HuH-7.5 (cell line): ENCODE measurements around the gene KIAA0586.
"Not testable (repeated sequence)": the region's sequence is repeated elsewhere in the genome, so short reads cannot be mapped to it uniquely, and the experiment has no call there.

Experiments used
- DNase-seq: peaks from one replicate; pipeline ENCODE4 v3.0.0; 2011; ENCODE audit warnings: low spot score

KIAA0586 gene

DNA sequence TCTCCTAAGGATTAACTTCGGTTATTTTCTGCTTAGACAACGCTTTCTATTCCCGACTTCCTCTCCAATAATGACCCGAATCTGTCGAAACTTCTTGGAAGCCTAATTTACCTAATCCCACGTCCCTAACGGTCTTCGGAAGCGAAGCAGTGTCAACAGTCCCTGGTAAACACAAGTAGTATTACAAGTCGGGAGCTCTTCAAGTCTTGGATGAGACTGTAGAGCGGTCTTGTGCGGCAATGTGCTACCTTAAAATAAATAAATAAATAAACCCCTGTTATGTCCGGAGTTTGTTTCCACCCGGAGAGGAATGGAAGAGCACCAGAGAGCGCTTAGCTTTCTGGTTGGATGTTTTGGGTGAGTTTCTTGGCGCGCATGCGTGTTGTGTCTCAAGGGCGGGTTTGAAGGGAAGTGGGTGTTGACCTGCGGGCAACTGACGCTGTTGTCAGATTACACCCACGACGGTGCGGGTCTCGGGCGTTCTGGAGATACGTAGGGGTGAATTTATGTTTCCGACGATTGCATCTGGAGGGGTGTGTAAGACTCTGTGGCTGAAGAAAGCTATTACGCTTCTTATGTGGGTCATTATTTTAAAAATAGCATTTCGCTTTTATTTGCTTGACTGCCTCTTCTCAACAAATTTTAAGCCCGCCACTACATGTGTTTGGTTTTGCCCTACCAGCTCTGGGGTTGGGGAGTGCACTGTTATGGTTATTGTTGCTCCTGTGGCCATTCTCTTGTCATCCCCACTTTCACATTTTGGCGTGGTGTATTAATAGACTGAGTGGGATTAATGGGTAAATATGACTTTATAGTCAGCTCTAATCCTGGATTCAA lies at the start of gene KIAA0586, which contains the start of gene TIMM9:
KIAA0586 (plus strand) TSS at position 439 of the 837 bp plus-strand sequence. CDS start 546 bp downstream, outside the sequence.
TIMM9 (minus strand) TSS at position 251 of the 837 bp plus-strand sequence. CDS start 15,586 bp downstream, outside the sequence.
- DNase-seq: peak; percentile 72

DNA sequence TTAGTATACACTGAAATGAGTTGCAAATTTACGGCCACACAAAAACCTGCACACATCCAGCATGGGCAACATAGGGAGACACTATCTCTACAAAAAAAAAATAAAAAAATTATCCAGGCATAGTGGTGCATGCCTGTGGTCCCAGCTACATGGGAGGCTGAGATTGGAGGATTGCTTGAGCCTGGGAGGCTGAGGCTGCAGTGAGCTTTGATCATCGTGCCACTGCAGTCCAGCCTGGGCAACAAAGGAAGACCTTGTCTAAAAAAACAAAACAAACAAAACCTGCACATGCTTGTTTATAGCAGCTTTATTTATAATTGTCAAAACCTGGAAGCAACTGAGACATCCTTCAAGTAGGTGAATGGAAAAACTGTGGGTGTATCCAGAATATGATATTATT lies 36.7 kb upstream of the KIAA0586 start:
- DNase-seq: no peak

DNA sequence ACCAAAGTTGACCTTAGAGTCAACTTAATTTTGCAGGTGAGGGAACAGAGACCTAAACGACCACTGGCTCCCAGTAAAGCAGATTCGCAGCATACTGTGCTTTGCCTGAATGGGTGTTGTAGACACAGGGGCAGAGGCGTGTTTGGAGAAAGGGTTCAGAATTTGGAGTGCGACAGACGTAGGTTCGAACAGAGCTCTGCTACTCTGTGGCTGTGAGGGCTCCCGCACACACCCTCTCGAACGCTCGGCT lies 32.0 kb upstream of the KIAA0586 start:
- no peak for DNase-seq

DNA sequence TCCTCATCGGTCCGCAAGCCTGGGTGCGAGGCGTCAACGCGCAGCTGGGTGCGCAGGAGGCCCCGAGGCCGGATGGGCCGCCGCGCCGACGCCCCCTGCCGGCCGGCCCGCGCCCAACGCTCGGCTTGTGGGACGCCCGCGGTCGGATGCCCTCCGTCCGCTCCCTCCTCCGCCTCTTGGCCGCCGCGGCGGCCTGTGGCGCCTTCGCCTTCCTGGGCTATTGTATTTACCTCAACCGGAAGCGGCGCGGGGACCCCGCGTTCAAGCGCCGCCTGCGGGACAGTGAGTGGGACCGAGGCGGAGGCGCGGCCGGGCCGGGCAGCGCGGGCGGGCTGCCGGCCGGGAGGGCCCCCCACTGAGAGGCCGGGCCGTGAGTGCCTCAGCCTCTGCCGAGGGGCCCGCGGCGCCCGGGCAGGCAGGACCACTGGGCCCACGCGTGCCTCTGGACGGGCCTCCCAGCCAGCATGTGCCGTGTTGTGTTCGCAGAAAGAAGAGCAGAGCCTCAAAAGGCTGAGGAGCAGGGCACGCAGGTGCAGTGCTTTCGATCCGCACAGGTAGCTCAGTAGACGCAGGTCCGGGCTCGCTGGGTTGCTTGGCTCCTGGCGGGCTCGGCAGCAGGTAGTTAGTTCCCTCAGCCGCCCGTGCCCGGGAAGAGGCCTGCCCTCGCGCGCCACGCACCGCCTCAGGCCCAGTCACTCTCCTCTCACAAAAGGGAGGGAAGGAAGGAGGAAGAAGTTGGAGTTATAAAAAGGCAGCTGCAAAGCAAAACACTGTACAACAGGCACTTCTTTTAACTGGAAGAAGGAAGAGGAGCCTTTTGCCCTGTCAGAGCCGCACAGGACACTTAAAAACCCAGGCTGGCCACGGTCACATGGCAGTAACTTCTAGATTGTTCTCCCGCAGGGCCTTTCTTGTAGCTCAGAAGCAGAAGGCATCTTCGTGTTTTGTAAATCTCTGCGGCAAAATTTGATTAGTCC lies 31.4 kb upstream of the KIAA0586 start, which contains the start of gene TOMM20L:
TOMM20L (plus strand) TSS at position 119 of the 977 bp plus-strand sequence; CDS start at position 147, 28 bp downstream.
- peak; percentile 83 for DNase-seq

DNA sequence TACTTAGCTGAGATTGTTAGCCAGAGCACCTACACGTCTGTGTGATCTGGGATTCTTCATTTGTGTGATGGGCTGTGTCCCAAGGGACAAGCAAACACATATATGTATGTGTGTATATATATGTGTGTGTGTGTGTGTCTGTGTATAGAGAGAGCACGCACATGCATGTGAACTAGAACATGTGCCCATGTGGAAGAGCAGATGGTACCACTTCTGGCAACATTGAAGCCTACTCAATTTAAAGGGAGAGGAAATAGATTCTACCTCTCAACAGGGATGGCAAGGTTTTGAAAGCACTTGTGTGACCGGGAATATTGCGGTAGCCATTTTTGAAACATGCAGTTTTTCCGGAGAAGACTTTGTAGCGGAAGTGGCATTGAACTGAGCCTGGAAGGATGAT lies 30.4 kb upstream of the KIAA0586 start:
- DNase-seq: no peak

DNA sequence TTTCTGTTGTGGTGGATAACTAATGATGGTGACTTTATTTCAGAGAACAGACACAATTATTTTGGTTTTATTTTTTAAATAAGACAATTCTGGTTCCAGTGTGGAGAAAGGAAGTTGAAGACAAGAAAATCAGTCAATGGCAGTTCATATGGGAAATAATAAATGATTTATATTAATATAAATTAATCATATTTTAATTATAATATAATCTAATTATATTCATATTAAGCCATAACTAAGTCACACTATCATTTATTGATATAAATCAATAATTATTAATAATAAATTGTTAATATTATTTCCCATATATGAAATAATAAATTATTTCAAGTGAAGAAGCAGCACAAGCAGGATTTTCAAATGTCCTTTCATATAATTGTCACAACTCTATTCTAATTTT lies 29.0 kb upstream of the KIAA0586 start:
- no peak for DNase-seq

DNA sequence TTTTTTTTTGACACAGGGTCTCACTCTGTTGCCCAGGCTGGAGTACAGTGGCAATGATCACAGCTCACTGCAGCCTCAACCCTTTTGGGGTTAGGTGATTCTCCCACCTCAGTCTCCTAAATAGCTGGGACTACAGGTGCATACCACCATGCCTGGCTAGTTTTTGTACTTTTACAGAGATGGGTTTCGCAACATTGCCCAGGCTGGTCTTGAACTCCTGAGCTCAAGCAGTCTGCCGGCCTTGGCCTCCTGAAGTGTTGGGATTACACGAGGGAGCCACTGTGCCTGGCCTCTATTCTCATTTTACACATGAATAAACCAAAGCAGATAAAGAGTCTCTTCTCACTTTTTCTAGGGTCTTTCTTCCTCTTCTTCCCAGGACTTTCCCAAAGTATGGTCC lies 28.6 kb upstream of the KIAA0586 start:
- DNase-seq: no peak

DNA sequence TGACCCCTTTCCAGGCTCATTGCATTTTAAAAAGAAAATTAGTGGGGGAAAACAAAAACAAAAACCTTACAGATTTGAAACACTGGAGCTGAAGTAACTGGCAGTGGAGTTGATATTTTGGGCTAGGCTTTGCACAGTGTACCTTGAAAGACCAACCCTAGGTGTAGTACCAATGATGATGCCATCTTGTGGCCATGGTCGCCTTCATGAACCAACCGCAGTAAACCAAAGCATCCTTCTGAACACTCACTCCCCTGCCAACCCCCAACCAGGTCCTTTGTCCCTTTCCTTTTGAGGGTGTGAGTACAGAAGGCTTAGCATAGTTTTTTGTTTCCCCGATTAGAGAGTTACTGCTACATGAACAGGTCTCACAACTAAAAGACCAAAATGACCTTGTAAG lies 25.9 kb upstream of the KIAA0586 start:
- DNase-seq: no peak

DNA sequence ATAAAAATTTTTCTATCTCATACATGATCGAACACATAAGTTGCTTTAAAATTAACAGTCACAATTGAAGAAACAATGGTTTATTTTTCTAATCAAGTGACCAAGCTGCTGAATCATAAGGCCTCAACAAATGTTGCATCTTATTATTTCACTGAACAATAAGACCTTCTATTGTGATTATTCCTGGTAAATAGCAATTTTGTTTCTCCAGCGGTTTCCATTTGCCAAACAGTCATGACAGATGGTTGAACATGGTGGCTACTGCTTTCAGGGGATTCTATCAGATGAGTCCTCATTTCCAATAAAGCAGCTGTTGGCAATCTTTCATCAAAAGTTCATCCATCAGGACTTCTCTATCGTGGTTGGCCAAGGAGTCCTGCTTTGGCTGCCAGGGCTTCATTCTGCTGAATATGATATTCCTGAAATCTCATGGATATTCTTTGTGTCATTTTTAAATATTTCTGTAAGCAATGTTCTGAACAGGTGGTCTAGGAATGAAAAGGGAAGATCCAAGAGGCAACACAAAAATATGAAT lies 18.8 kb upstream of the KIAA0586 start:
- no peak for DNase-seq

DNA sequence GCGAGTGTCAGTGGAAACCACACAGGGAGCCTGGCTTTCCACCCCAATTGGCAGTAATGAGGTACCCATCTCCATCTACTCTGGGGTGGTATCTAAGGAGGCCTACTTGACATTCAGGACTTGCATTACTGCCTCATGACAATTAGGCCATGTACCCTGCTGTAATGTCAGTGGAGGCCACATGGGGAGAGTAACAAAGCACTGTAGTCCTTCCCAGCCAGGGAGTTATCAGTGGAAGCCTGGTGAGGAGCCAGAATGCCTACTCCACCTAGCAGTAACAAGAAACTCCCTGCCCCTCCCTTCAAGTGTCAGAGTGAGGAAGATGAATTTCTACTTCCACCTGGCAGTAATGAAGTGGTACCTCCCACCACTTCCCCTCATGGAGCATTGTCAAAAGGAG lies 12.7 kb upstream of the KIAA0586 start:
- DNase-seq: no peak

DNA sequence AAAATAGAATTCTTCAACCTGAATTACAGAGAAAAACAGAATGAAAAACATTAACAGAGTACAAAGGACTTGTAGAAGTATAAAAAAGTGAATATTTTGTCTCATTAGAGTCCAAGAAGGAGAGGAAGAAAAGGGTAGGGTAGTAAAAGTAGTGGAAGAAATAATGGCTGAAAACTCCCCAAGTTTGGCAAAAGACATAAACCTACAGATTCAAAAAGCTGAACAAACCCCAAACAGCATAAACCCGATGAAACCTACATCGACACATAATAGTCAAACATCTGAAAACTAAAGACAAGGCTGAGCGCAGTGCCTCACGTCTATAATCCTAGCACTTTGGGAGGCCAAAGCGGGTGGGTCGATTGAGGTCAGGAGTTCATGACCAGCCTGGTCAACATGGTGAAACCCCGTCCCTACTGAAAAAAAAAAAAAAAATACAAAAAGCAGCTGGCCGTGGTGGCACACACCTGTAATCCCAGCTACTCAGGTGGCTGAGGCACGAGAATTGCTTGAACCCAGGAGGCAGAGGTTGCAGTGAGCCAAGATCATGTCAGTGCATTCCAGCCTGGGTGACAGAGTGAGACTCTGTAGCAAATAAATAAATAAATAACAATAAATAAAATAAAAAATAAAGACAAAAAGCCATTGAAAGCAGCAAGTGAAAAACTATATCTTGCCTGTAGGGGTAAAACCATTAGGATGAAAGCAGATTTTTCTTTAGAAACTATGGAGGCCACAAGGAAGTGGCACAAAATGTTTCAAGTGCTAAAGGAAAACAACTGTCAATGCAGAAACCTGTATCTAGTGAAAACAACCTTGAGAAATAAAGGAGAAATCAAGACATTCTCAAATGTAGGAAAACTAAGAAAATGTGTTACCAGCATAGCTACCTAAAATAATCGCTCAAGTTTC lies 11.6 kb upstream of the KIAA0586 start:
- no peak for DNase-seq

DNA sequence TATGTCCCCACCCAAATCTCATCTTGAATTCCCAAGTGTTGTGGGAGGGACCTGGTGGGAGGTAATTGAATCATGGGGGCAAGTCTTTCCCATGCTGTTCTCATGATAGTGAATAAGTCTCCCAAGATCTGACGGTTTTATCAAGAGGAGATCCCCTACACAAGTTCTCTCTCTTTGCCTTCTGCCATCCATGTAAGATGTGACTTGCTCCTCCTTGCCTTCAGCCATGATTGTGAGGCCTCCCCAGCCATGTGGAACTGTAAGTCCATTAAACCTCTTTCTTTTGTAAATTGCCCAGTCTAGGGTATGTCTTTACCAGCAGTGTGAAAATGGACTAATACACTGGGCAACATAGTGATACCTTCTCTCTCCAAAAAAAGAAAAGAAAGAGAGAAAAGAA lies 10.6 kb upstream of the KIAA0586 start:
- DNase-seq: not testable (repeated sequence)

DNA sequence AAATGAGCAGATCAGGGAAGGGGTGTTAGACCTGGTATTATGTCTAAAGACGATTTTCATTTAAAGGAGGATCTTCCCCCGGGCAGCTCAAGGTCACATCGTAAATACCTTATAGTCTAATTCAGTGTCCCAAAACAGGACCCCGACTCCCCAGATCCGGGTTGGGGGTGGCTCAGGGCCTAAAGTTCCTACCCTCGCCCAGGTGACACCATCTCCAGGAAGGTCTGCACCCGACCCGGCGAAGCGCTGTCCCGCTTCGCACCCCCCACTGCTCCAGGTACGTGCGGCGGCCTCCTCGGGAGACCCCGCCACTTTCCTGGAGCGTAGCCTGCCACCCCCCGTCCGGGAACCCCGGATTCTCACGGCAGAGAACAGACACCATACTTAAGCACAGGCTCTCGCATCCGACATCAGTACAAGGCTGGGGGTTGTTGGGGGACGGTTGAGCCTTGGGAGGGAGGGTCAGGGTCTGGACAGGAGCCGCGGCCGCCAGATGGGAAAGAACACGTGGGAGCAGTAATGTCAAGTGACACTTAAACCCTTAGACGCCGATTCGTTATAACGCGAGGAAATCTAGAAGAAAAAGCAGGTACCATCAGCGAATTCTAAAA lies 744 bp upstream of the KIAA0586 start:
- peak; percentile 20 for DNase-seq

DNA sequence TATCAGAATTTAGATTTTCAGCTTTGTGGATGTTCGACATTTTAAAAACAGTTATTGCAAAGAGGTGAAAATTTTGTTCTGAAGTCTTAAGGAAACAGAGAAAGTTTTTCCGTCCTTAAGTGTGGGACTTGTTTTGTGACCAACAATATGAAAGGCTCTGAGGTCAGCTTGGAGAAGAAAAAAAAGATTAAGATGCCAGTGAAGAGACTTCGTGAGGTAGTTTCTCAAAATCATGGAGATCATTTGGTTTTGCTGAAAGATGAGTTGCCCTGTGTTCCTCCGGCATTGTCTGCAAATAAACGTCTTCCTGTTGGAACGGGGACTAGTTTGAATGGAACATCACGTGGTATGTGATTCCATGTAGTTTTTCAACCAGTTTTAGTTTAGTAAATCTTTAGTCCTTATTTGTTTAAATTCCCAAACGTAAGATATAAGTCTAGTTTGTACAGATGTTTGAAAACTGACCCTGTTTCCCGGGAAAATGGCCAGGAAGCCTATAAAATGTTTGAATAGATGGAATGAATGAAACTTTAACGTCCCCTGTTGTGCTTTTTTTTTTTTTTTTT lies 682 bp downstream of the KIAA0586 start:
- peak; percentile 12 for DNase-seq

DNA sequence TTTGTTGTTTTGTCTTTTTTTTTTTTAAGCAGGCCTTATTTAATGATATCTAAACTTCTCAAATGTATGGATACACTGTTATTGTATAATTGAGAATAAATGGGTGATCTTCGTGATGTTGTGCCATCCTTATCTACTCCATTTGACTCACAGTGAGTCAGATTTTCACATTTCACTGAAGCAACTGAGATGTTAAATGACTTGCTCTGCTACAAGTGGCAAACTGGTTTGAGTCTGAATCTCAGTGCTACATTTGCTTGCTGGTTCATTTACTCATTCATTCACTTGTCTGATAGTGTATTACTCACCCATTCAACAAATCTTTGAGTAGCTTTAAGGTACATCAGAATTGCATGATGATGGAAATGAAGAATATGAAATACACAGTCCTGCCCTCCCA lies 2.6 kb downstream of the KIAA0586 start:
- DNase-seq: no peak

DNA sequence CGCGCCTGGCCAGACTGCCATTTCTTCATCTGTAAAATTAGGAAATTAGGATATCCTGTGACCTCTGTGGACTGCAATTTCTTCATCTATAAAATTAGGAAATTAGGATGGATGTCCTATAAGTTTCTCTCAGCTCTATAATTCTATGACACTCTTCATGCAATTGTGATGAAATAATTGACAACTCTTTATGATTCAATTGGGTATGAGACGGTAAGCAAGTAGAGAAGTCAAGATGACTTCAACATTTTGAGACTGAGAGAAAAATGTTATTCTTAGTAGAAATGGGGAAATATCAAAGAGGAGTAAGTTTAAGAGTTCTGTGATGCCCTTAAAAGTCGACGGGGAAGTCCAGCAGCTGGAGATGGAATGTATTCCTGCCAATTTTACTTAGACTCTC lies 12.0 kb downstream of the KIAA0586 start:
- DNase-seq: no peak

DNA sequence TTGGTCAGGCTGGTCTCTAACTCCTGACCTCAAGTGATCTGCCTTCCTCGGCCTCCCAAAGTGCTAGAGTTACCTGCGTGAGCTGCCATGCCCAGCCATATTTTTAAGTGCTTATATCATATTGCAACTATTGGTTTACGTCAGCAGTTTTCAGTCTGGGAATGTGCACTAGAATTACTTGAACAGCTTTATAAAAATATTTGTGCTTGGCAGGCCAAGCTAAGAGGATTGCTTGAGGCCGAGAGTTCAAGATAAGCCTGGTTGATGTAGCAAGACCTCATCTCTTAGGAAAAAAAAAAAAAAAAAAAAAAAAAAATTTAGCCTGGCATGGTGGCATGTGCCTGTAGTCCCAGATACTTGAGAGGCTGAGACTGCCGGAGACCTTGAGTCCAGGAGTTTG lies 17.1 kb downstream of the KIAA0586 start:
- no peak for DNase-seq

DNA sequence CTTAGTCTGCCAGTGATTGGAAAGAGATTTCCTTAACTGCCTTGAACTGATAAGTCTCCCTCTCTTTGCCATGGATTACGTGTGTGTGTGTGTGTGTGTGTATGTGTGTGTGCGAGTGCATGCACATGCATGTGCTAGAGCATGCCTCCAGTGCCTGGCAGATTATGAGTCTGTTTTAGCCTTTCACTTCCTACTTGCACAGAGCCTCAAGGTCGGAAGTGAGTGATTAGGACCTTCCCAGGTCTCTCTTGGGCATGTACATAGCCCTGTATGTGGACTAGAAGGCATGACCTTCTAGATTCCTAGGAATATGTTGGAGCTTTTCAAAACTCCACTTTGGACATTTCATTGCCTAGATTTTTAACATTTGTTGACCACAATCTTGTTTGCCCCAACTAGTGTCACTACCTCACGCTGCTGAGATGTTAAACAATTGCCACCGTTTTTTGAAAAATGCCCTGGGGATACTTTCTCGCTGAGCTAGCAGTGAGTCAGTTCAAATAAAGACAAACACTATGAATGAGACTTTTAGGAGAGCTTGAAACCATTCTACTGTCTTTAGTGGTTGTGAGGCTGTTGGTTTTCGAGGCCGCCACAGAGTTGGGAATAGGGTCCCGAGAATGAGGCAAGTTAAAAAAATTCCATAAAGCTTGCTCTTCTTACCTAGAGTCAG lies 28.2 kb downstream of the KIAA0586 start:
- no peak for DNase-seq

DNA sequence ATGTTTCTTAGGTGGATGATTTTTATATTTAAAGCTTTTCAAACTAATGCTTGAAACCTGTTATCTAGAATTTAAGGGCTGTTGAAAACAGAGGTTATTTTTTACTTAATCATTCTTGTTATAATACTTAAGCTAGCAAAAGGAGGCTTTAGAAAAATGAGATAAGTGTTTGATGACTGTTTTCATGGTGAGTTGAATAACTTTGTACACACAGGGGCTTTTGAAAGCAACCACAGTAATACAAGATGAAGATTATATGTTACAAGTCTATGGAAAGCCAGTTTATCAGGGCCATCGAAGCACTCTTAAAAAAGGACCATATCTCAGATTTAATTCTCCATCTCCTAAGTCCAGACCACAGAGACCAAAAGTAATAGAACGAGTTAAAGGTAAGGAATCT lies 33.3 kb downstream of the KIAA0586 start:
- no peak for DNase-seq

DNA sequence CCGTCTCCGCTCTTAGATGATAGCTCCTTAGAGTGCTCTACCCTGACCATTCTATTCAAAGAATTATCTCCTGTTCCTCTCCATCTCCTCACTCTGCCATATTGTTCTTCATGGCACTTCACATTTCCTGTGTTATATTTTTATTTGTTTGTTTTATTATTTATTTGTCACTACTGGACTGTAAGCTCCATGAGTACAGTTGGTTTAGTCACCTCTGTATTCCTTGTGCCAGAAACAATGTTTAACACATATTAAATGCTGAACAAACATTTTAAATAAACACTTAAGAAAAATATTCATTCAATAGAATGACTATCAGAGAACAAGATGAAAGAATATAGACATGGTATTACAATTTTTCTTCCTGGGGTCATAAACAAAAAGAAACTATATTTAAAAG lies 35.6 kb downstream of the KIAA0586 start:
- DNase-seq: no peak
